Measurements from ENCODE around the gene LRMDA.

DNA sequence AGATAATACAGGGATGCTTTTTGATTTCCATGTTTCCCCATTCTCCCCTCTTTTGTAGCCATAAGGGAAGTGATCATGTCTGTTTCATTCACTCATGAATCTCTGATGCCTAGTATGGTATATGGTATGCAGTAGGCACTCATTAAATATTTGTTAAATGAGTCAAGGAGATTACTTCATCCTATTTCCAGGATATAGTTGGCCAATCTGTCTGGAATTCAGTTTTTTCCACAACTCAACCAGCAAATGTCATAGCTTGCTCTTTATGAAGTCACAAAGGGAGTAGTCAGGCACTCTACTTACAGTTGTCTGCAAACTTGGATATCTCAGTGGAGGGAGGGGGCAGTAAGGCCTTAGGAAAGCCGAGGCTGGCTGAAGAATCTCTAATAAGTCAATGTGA lies 853.6 kb downstream of the LRMDA start:
- TF ChIP-seq, protein P1, sequence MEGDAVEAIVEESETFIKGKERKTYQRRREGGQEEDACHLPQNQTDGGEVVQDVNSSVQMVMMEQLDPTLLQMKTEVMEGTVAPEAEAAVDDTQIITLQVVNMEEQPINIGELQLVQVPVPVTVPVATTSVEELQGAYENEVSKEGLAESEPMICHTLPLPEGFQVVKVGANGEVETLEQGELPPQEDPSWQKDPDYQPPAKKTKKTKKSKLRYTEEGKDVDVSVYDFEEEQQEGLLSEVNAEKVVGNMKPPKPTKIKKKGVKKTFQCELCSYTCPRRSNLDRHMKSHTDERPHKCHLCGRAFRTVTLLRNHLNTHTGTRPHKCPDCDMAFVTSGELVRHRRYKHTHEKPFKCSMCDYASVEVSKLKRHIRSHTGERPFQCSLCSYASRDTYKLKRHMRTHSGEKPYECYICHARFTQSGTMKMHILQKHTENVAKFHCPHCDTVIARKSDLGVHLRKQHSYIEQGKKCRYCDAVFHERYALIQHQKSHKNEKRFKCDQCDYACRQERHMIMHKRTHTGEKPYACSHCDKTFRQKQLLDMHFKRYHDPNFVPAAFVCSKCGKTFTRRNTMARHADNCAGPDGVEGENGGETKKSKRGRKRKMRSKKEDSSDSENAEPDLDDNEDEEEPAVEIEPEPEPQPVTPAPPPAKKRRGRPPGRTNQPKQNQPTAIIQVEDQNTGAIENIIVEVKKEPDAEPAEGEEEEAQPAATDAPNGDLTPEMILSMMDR (IDR thresholded peaks at IDR 0.05) = no peak
- TF ChIP-seq EZH2 (IDR thresholded peaks at IDR 0.05; ENCODE audit: borderline replicate concordance, insufficient read depth, low read depth, low read length, poor library complexity, severe bottlenecking) = no peak
